22Rv1 (cell line): ENCODE results near the gene NCK2.

Experiments used
- ZFX ChIP-seq: fragments of 450-650 bp; IDR thresholded peaks from 2 replicates; pipeline ENCODE4 v1.6.1; 2017; ENCODE audit warnings: antibody characterized with exemption, borderline replicate concordance
- TF ChIP-seq, protein P1 (sequence below): fragments of 450-650 bp; IDR thresholded peaks from 2 replicates; pipeline ENCODE4 v1.5.1; 2017; ENCODE audit warnings: mild to moderate bottlenecking

- TF ChIP-seq, protein P1, sequence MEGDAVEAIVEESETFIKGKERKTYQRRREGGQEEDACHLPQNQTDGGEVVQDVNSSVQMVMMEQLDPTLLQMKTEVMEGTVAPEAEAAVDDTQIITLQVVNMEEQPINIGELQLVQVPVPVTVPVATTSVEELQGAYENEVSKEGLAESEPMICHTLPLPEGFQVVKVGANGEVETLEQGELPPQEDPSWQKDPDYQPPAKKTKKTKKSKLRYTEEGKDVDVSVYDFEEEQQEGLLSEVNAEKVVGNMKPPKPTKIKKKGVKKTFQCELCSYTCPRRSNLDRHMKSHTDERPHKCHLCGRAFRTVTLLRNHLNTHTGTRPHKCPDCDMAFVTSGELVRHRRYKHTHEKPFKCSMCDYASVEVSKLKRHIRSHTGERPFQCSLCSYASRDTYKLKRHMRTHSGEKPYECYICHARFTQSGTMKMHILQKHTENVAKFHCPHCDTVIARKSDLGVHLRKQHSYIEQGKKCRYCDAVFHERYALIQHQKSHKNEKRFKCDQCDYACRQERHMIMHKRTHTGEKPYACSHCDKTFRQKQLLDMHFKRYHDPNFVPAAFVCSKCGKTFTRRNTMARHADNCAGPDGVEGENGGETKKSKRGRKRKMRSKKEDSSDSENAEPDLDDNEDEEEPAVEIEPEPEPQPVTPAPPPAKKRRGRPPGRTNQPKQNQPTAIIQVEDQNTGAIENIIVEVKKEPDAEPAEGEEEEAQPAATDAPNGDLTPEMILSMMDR = no peak
- no peak for TF ChIP-seq ZFX
Measured at GRCh38 chr2:105766300-105766866, 21.7 kb downstream of the NCK2 start.
